Fibroblast of lung (primary cell): Measurements from ENCODE around the gene ERBB4. TPM values are rescaled to one million over a fixed set of nuclear protein-coding genes. Genes with fewer than 3 reads are reported as not detected.

Source experiments
- DNase-seq, 2 donors: peaks; one replicate each; pipeline versions ENCODE4 v3.0.0 to v3.0.0-alpha.2; 2010; ENCODE audit warnings: low read depth in 2 of 2
- H2AFZ ChIP-seq: 2 replicates; pipeline ENCODE4 v1.5.1; 2012; ENCODE audit warnings: low read length, control low read depth, inconsistent platforms
- H3K27ac ChIP-seq: 2 replicates; pipeline ENCODE4 v1.5.1; 2011; ENCODE audit warnings: low read length, control low read depth; ENCODE audit not compliant: insufficient read depth
- H3K27me3 ChIP-seq: 2 replicates; pipeline ENCODE4 v1.5.1; 2011; ENCODE audit warnings: mild to moderate bottlenecking, low read length; ENCODE audit not compliant: control insufficient read depth, insufficient read depth
- H3K36me3 ChIP-seq: 2 replicates; pipeline ENCODE4 v1.5.1; 2011; ENCODE audit warnings: low read length; ENCODE audit not compliant: control insufficient read depth, insufficient read depth
- H3K4me1 ChIP-seq: 2 replicates; pipeline ENCODE4 v1.5.1; 2011; ENCODE audit warnings: low read length; ENCODE audit not compliant: control insufficient read depth, insufficient read depth; ENCODE audit errors: extremely low read depth
- H3K4me2 ChIP-seq: 2 replicates; pipeline ENCODE4 v1.5.1; 2011; ENCODE audit warnings: low read length, control low read depth; ENCODE audit not compliant: insufficient read depth; ENCODE audit errors: extremely low read depth
- H3K4me3 ChIP-seq, 4 experiments: fragments of 200-600 bp in 1 of 4; sonication (generic) in 1 of 4; replicated peaks in 1 of 4; 2 replicates each; pipeline ENCODE4 v1.5.1; 2011 to 2016; ENCODE audit warnings: low read length in 4 of 4, low read depth in 3 of 4, mild to moderate bottlenecking in 3 of 4, control low read depth in 2 of 4, inconsistent platforms in 1 of 4, mixed read lengths in 1 of 4; ENCODE audit not compliant: insufficient read depth in 1 of 4; ENCODE audit errors: control extremely low read depth in 1 of 4
- H3K79me2 ChIP-seq: 2 replicates; pipeline ENCODE4 v1.5.1; 2012; ENCODE audit warnings: mild to moderate bottlenecking, low read length, inconsistent platforms; ENCODE audit not compliant: control insufficient read depth, insufficient read depth
- H3K9ac ChIP-seq: 2 replicates; pipeline ENCODE4 v1.5.1; 2011; ENCODE audit warnings: mild to moderate bottlenecking, low read length, control low read depth; ENCODE audit not compliant: insufficient read depth
- H3K9me3 ChIP-seq: 2 replicates; pipeline ENCODE4 v1.5.1; 2012; ENCODE audit warnings: low read depth, low read length; ENCODE audit not compliant: control insufficient read depth, insufficient read depth
- H4K20me1 ChIP-seq: 2 replicates; pipeline ENCODE4 v1.5.1; 2011; ENCODE audit warnings: low read length; ENCODE audit not compliant: control insufficient read depth, insufficient read depth; ENCODE audit errors: extremely low read depth
- CTCF ChIP-seq, 2 donors: IDR thresholded peaks in 1 of 2; conservative IDR thresholded peaks in 1 of 2; 1 replicate in 1 of 2; 2 replicates in 1 of 2; pipeline ENCODE4 v1.5.1; 2011 to 2012; ENCODE audit warnings: low read length in 2 of 2, control low read depth in 1 of 2, inconsistent platforms in 1 of 2, low read depth in 1 of 2, mild to moderate bottlenecking in 1 of 2
- EZH2 ChIP-seq: IDR thresholded peaks from 2 replicates; pipeline ENCODE4 v1.5.1; 2012; ENCODE audit warnings: low read length, control low read depth, mild to moderate bottlenecking; ENCODE audit errors: missing control alignments
- polyA plus RNA-seq, 2 donors: library from polyadenylated mRNA; depleted of rRNA in 1 of 2; stranded (reverse) in 1 of 2; unstranded in 1 of 2; fragments of >200 nt; gene quantifications; 2 replicates each; pipeline ENCODE4 v1.2.1, GENCODE V29; 2011 to 2012; ENCODE audit warnings: missing spikeins in 1 of 2
- total RNA-seq: library from RNA; depleted of rRNA; stranded (reverse); fragments of >200 nt; gene quantifications from 2 replicates; pipeline ENCODE4 v1.2.1, GENCODE V29; 2014

Gene ERBB4
- total and polyA plus RNA-seq, 2 donors (not counting 1 experiment from before 2014, with no cell fraction given), result 0.08 to 0.17 TPM

- Histone ChIP-seq H3K79me2 (no peaks in the 10 kb centered on the region), H3K27me3 (no peaks in the 10 kb centered on the region), H4K20me1 (no peaks in the 10 kb centered on the region), H3K9me3 (no peaks in the 10 kb centered on the region), H3K4me1 (no peaks in the 10 kb centered on the region), H3K4me2 (no peak overlapping the region), H3K36me3 (no peaks in the 10 kb centered on the region), H3K4me3 (no peak overlapping the region), H3K9ac (no peak overlapping the region), H3K27ac (no peak overlapping the region), H2AFZ (no peak overlapping the region)
- no peak for TF ChIP-seq CTCF (conservative IDR thresholded peaks at IDR 0.05 in 1 of 2, IDR thresholded peaks at IDR 0.05 in 1 of 2; ENCODE audit: low read depth in 1 of 2, low read length in 2 of 2)
- TF ChIP-seq EZH2, result no peak
- DNase-seq, result no peak
Measured at GRCh38 chr2:212406716-212407115, 131.9 kb downstream of the ERBB4 start.

GRCh38 chr2:212402316-212402715 is 136.3 kb downstream of the ERBB4 start:
- TF ChIP-seq EZH2 (no peak), CTCF (conservative IDR thresholded peaks at IDR 0.05 in 1 of 2, IDR thresholded peaks at IDR 0.05 in 1 of 2; ENCODE audit: low read depth in 1 of 2, low read length in 2 of 2) (no peak)

GRCh38 chr2:212398316-212398715 is 140.3 kb downstream of the ERBB4 start:
- no peaks in the 10 kb centered on the region for H3K79me2 ChIP-seq
- no peak overlapping the region for H3K9ac ChIP-seq
- H3K4me2 ChIP-seq, result no peak overlapping the region
- H3K27ac ChIP-seq, result no peak overlapping the region
- H3K4me3 ChIP-seq, result no peak overlapping the region
- H2AFZ ChIP-seq, result no peak overlapping the region
- no peaks in the 10 kb centered on the region for H3K9me3 ChIP-seq
- DNase-seq, result no peak
- no peaks in the 10 kb centered on the region for H4K20me1 ChIP-seq
- H3K27me3 ChIP-seq, result no peaks in the 10 kb centered on the region
- H3K36me3 ChIP-seq, result no peaks in the 10 kb centered on the region
- no peaks in the 10 kb centered on the region for H3K4me1 ChIP-seq
- TF ChIP-seq EZH2 (no peak), CTCF (conservative IDR thresholded peaks at IDR 0.05 in 1 of 2, IDR thresholded peaks at IDR 0.05 in 1 of 2; ENCODE audit: low read depth in 1 of 2, low read length in 2 of 2) (no peak)

More at GRCh38 chr2:212402316-212402715, 136.3 kb downstream of the ERBB4 start:
- H3K27ac ChIP-seq, result no peak overlapping the region
- DNase-seq, result no peak
- H3K36me3 ChIP-seq, result no peaks in the 10 kb centered on the region
- H3K79me2 ChIP-seq, result no peaks in the 10 kb centered on the region
- H4K20me1 ChIP-seq, result no peaks in the 10 kb centered on the region
- H3K4me1 ChIP-seq, result no peaks in the 10 kb centered on the region
- no peak overlapping the region for H3K4me2 ChIP-seq
- H3K27me3 ChIP-seq, result no peaks in the 10 kb centered on the region
- H3K9me3 ChIP-seq, result no peaks in the 10 kb centered on the region
- no peak overlapping the region for H2AFZ ChIP-seq
- no peak overlapping the region for H3K4me3 ChIP-seq
- H3K9ac ChIP-seq, result no peak overlapping the region
